GM21447 (cell line): ENCODE results near the gene LDB2.

Experiments used
- ATAC-seq: cut with Tn5 transposase; IDR thresholded peaks from one replicate; pipeline ENCODE4 v1.9.1; 2021; ENCODE audit not compliant: unreplicated experiment

Gene LDB2

GRCh38 chr4:16692524-16692923 is 205.9 kb downstream of the LDB2 start:
- no peak for ATAC-seq

- no peak for ATAC-seq
Observed at GRCh38 chr4:16692046-16692445, 206.4 kb downstream of the LDB2 start.

GRCh38 chr4:16691450-16691849 is 207.0 kb downstream of the LDB2 start:
- no peak for ATAC-seq

- no peak for ATAC-seq
Observed at GRCh38 chr4:16687845-16688244, 210.6 kb downstream of the LDB2 start.

- ATAC-seq, result no peak
Observed at GRCh38 chr4:16687011-16687410, 211.4 kb downstream of the LDB2 start.

- no peak for ATAC-seq
Observed at GRCh38 chr4:16686195-16686594, 212.2 kb downstream of the LDB2 start.

GRCh38 chr4:16685536-16685935 is 212.9 kb downstream of the LDB2 start:
- ATAC-seq, result no peak

GRCh38 chr4:16684935-16685334 is 213.5 kb downstream of the LDB2 start:
- no peak for ATAC-seq

GRCh38 chr4:16684097-16684496 is 214.3 kb downstream of the LDB2 start:
- no peak for ATAC-seq

GRCh38 chr4:16682975-16683374 is 215.5 kb downstream of the LDB2 start:
- ATAC-seq, result no peak

- ATAC-seq, result no peak
Observed at GRCh38 chr4:16677001-16677944, 221.2 kb downstream of the LDB2 start.

- ATAC-seq, result no peak
Observed at GRCh38 chr4:16676230-16676770, 222.1 kb downstream of the LDB2 start.

- ATAC-seq, result no peak
Observed at GRCh38 chr4:16674082-16674481, 224.4 kb downstream of the LDB2 start.

- no peak for ATAC-seq
Observed at GRCh38 chr4:16672421-16672820, 226.0 kb downstream of the LDB2 start.

GRCh38 chr4:16671741-16672140 is 226.7 kb downstream of the LDB2 start:
- ATAC-seq, result no peak

GRCh38 chr4:16670727-16671126 is 227.7 kb downstream of the LDB2 start:
- ATAC-seq, result no peak

- ATAC-seq, result no peak
Observed at GRCh38 chr4:16669036-16669435, 229.4 kb downstream of the LDB2 start.

- no peak for ATAC-seq
Observed at GRCh38 chr4:16668488-16668887, 230.0 kb downstream of the LDB2 start.

GRCh38 chr4:16667464-16667863 is 231.0 kb downstream of the LDB2 start:
- ATAC-seq, result no peak

- no peak for ATAC-seq
Observed at GRCh38 chr4:16665942-16666551, 232.4 kb downstream of the LDB2 start.

GRCh38 chr4:16663732-16664131 is 234.7 kb downstream of the LDB2 start:
- ATAC-seq, result no peak

GRCh38 chr4:16663307-16663706 is 235.1 kb downstream of the LDB2 start:
- ATAC-seq, result no peak
